Activated naive CD4-positive, alpha-beta T cell treated with anti-CD3 and anti-CD28 coated beads, Interleukin-2, amount 50 U/mL, for 16 hours (primary cell): ENCODE data around the gene CARMIL1.
"Not testable (repeated sequence)": the region's sequence is repeated elsewhere in the genome, so short reads cannot be mapped to it uniquely, and the experiment has no call there.

Source experiments
- DNase-seq: peaks from one replicate; pipeline ENCODE4 v3.0.0-alpha.2; 2020

CARMIL1 gene

DNA sequence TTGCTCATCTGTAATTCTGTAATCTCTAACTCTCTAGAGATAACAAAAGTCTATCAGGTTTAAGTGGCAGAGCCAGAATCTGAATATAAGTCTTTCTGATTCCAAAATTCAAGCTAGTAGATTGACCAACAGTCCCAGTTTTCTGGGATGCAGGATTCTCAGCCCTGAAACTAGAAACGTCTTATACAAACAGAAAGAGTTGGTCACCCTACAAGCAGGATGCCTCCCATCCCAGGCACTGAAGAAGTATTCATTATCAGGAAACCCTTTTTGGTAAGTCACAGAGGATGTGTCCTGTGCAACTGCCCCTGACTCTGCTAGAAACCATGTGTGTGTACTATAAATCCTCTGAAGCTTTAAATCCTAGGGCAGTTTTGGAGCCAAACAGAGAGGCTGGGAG, 135.0 kb downstream of the CARMIL1 start:
- no peak for DNase-seq

DNA sequence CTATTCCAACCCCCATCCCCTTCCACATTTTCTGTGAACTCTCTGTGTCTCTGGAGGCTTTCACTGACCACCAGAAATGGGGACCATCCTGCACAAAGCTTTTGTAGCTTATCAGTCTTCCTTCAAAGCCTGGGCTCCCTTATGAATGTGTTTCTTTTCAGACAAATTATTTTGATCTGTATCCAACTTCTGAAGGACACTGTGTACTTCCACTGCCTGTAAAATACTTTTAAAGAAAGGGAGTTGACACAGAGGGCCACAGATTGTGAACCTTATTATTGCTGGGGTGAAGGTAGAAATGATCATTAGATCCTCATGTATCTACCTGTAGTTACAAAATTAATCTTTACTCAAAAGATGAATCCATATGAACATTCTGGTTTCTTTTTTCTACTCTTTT, 135.6 kb downstream of the CARMIL1 start:
- no peak for DNase-seq

DNA sequence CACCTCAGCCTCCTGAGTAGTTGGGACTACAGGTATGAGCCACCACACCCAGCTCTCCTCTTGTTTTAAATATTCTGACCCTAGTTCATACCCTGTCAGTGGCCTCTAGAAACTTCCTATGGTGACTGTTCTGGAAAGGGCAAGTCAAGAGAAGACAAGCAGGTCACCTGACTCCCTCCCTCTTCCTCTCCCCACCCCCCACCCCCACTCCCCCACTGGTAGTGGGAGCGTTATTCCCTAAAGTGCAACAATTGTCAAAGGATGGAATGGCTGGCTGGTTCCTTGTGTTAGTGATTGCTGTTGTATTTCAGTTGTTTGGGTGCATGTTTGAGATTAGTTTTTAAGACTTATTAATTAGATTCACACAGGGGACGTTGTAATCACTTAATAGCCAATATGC, 136.1 kb downstream of the CARMIL1 start:
- no peak for DNase-seq

DNA sequence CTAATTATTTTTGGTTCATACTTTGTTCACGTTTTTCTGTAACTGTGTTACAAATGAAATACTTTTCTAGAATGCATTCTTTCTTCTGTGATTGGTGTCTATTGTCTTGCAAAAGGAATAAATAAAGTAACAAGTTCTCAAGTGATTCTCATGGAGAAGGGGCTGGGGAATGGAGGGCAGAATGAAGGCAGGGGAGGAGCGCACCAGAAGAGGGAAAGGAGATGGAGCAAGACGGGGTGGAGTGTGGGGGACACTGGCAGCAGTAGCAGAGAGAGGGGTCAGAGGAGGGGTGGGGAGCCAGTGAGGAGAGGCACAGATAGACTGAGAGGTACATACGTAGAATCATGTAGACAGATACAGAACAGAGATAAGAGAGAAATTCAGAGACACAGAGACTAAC, 136.5 kb downstream of the CARMIL1 start:
- DNase-seq: no peak

DNA sequence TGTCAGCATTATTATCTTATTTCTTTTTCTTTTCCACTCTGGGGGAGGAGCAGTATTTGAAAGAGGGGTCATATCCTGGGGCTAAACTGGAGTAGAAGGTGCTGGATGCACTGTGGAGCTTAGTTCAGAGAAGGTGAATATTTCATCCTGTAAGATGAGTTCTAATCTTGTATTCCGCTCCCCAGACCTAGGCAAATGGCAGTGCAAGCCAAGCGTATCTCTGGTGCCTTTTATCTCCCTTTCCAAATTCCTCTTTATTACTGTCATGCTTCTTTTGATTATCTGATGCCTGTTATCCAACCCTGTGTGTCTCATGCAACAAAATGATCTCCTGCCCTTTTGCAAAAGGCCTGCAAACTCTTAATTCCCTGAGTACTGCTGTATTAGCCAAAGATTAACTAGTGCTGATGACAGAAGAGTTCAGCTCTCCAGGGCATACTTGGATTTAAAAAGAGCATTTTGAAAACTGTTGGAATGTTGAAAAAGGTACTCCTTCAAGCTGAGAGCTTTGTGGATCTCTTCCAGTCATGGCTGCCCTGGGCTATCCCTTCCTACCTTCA, 138.0 kb downstream of the CARMIL1 start:
- DNase-seq: no peak

DNA sequence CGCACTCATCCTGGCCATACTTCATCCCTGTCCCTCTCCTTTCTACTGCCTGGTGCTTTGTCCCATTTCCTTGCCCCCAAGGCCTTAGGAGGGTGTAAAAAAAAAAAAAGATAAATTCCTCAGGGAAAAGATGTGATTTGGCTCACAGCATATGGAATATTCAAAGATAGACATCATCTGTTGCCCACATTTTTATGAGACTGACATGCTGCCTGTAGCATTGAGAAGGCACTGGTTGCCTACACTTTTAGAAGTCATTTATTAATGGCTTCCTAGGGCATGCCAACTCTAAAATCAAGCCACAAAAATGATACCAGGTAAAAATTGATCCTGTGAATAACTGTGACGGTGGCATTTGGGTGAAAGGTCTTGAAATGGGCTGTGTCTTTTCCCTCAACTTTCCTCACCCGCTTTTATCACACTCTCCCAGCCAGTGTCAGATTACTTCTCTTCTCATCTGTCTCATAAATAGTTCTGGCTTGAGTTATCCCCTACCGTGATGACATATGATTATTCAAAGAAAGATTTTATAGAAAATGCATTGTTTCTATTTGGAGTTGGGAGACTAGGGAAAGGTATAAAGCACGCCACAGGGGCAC, 139.4 kb downstream of the CARMIL1 start:
- no peak for DNase-seq

DNA sequence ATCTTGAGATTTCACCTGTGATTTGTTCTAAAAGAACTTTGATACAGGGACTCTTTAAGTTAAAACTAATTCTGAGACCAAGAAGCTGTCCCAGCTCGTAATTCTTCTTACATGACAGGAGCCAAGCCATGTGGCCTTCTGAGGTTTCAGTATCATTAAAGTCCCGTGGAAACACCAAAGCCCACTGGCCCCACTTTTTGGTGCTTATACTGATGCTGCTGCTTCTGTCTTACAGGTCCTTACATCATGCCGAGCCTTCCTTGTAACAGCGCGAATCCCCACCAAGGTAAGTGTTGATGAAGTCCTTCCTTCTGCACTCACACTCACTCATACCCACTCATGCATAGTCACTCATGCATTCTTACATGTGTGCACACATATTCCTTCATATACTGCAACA, 140.7 kb downstream of the CARMIL1 start:
- DNase-seq: no peak

DNA sequence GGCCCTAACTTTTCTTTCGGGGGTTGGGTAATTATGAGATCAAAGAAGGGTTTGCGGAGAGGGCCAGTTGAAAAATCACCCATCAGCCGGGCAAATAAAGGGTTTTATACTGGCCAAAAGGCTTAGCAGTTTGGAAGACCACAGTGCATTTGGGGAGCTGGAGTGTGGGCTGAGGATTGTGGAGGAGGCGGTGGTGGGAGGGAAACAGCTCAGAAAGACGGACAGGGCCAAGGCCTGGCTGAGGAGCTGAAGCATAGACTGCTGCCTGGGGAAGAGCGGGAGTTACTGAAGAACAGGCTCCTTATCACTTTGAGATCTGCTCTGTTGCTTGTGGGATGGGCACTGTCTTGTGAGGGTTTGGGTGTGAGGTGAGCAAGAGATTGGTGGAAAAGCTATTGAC, 144.2 kb downstream of the CARMIL1 start:
- DNase-seq: no peak

DNA sequence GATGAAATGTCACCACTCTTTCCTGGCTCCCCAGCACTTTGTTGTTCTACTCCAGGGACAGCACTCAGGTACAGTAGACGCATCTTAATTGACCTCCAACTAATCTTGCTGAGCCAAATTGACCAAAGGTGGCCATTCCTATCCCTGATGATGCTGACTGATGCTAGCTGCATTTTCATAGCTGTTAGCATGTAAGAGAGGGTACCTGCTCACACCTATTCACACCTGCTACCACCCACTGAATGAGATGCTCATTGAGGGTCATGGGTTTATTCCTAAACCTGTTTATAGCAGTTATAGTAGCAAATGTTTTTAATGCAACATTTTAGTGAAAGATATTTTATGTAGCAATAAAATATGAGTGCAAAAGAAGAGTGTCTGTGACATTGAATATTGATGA, 145.1 kb downstream of the CARMIL1 start:
- DNase-seq: no peak

DNA sequence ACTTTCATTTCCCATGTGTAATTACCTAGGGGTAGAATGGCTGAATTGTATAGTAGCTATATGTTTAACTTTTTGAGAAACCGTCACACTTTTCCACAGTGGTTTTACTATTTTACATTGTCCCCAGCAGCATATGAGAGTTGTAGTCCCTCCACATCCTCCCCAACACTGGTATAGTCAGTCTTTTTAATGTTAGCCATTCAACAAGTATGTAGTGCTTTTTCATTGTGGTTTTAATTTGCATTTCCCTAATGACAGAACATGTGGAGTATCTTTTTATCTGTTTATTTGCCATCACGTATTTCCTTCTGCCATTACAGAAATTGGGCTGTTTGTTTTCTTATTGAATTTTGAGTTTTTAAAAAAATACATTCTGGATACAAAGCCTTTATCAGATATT, 148.4 kb downstream of the CARMIL1 start:
- DNase-seq: no peak

DNA sequence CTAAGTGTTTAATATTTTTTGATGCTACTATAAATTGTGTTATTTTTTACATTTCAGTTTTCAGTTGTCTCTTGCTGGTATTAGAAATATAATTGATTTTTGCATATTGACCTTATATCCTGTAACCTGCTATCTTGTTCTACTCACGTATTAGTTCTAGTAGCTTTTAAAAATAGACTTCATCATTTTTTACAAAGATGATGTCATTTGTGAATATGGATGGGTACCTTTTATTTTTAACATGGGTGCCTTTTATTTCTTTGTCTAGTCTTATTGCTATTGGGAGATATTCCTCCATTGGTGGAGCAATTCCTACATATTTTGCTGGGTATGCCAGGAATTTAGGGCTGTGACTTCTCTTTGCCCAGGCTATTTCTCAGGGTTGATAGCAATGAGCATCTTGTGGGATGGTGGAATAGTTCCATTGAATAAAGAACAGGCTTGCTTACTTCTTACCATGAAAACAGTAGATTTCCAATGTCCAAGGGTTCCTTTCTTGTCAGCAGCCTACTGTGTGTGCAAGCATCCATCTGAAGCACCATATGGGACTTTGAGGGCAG, 149.7 kb downstream of the CARMIL1 start:
- DNase-seq: no peak

DNA sequence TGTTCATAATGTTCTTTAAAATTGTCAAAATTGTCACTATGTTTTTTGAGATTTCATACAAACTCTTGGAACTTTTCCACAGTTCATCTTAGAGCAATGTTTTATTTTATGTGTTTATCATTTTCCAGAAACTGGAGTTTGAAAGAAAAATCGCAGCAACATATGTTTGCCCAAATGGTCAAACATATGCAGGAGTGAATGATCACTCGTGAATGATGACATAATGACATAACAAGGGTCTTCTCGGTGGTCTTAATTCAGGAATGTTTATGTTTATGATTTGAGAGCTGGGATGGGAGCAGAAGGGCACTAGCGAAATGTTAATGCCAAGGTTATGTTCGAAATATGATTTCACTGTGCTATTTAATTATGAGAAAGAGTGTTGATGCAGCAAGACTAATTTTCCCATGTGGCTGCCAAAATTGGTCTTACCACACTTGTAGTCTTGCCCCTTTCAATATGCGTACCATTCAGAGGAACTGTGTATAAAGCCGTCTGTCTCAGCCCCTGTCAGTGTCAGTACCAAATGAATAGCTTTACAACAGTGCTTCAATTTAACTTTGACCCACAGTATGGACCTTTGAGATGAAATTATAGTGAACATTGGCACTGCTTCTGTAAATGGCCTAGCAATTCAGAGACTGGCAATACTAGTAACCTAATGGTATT, 152.3 kb downstream of the CARMIL1 start:
- no peak for DNase-seq

DNA sequence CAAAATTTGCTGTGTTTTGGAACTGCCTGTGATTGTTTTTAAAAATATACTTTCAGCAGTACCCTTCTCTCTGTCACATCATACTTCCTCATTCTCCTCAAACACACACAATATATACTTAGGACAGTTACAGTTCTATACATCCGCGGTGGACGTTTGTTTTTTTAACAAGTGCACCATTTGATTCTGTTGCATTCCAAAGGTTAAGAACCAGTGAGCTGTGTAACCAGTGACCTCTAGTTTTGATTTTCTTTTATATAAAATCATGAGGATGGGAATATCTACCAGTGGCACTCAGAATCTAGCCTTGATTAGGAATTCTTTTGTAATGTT, 152.8 kb downstream of the CARMIL1 start:
- no peak for DNase-seq

DNA sequence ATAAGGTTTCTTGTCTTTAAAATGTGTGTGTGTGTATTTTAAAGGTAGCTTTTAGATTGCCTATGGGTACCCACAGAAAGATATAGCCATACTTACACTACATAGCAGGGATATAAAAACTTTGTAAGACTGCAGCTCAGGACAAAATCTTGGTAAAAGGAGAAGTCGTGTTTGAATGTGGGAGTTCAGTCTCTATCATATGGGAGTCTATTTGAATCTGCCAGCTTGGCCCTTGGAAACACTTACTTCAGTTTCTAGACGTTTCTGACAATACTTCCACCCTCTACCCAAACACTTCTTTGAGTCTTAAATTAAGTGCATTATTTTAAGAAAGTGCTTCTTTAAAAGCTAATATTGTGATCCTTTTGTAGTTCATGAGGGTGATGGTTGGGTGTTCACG, 155.7 kb downstream of the CARMIL1 start:
- DNase-seq: no peak

DNA sequence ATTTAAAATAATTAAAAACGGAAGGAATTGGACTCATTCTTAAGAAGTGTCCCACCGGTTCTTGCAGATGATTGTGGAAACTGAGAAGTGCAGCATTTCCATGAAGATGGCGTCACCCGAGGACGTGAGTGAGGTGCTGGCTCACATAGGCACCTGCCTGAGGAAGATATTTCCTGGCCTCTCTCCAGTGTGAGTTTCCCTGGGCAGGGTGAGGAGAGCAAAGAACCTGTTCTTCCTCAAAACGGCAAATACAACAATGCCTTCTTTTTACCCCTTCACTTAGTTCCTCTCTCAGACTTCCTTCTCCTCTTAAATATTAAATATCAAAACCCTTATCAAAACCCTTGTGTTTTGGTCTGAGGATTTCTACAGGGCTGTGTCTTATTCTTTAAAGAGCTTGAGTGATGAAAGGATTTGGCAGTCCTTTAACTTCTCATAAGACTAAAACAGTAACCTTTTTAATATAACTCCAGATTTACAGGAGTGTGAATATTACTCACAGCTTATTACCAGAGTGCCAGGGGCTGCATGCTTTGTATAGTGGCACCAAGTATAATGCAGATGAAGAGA, 156.3 kb downstream of the CARMIL1 start:
- DNase-seq: no peak

DNA sequence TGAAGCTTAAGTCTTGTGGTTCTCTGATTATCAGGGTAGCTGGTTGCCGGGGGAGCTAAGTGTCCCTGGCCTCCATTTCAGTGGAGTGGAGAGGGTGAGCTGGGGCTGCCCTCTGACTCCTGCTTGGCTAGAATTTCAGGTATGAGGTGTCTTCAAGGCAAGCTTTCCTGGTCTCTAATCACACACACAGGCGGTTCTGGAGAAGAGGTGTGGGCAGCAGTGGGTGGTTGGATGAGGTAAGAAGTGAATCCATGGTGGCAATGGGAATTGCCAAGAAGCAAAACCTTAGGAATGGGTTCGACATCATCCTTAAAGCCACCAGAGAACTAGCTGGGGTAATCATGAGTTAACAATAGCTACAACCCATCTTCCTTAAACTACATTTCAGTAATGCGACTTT, 157.6 kb downstream of the CARMIL1 start:
- DNase-seq: no peak

DNA sequence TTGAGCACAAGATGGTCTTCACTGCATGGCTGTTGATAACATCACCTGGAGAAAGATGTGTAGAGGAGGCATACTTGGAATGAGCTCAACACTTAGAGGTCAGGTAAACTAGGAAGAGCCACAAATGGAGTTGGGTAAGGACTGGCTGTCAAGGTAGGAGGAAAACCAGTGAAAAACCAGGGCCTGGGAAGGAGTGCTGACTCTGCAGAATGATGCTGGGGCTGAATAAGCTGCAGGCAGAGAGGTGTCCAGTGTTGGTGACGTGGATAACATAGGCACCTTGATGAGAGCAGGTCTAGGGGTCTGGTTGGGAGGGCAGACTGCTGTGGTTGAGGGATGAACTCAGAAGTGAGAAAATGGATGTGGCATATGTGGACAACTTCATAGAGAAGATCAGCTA, 160.2 kb downstream of the CARMIL1 start:
- no peak for DNase-seq

DNA sequence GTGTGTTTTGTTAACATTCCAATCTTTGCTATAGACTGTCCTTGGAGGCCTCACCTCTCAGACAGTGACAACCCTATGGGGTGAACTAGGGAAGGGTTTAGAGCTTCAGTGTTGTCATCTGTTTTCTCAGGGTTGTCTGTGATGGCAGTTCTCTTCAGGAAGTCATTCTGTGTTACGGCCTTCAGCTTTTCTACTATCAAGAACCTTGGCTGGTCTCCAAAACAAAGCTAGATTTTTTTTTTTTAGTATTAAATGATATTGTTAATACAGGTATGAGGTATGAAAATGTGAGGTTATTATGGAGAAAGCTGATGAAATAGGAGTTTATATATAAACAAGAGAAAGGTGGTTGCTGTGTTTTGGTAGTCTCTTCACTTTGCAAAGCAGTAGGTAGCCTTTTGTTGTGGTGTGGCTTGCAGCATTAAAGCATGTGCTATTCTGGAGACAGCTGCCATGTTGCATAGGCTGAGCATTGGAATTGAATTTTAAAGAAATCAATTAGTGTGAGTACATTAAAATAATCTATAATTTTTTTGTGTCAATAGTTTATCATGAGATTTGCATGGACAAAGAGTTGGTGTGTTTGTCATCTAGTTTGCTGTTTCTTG, 162.6 kb downstream of the CARMIL1 start:
- DNase-seq: no peak

DNA sequence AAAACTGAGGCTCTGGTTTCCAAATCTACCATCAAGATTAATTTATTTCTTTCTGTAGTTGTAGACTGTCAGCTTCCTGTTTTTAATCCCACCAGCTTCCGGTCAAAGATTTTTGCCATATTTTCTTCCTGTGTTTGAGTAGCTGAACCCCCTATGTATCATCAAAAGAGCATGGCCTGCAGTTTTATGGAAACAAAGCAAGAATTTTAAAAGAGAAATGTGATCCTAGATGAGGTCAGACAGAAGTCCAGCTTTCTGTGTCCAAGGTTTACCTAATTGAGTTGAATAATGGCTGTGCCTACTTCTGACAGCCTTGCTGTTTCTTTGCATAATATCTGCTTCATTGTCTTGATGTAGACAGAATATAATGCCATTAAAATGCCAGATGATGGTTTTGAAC, 163.7 kb downstream of the CARMIL1 start:
- DNase-seq: no peak

DNA sequence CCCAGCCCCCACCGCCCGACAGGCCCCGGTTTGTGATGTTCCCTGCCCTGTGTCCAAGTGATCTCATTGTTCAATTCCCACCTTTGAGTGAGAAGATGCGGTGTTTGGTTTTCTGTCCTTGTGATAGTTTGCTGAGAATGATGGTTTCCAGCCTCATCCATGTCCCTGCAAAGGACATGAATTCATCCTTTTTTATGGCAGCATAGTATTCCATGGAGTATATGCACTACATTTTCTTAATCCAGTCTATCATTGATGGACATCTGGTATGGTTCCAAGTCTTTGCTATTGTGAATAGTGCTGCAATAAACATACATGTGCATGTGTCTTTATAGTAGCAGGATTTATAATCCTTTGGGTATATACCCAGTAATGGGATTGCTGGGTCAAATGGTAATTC, 165.3 kb downstream of the CARMIL1 start:
- not testable (repeated sequence) for DNase-seq

DNA sequence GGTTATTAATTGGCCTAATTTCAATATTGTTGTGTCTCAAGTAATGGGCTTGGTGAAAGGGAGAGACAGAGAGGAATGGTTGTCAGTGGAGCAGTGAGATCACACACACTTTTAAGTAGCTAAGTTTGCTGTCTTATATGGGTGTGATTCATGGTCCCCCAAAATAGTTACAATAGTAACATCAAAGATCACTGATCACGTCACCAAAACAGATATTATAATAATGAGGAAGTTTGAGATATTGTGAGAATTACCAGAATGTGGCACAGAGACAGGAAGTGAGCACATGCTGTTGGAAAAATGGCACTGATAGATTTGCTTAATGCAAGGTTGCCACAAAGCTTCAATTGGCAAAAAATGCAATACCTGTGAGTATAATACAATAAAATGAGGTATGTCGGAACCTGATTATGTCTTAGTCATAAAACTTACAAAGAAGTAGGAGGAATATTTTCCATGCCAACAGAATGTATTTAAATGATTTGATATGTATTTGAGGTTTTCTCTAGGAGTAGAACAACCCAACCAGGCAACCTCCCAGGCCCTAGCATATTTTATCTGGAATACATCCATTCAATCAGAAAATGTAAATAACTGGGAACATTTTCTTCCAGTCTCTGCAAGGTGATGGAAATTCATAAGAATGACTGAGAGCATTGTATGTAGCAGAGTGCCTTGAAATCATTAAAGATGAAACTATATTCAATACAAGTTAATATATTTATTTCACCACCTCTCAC, 167.8 kb downstream of the CARMIL1 start:
- no peak for DNase-seq

DNA sequence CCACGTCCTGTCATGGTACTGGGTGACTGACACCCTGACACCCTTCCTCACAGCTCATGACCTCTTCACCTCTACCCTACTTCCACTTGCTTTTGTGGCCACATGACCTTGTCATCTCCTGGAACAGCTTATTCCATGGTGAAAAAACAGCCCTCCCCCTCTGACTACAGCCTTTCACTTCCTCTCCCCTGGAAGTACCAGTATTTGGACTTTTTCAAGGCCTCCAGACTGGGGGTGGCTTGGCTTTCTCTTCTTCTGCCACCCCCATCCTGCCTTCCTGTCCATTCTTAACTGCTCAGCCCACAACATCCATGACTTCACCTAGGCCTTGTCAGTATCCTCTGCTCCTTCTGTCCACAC, 168.4 kb downstream of the CARMIL1 start:
- no peak for DNase-seq

DNA sequence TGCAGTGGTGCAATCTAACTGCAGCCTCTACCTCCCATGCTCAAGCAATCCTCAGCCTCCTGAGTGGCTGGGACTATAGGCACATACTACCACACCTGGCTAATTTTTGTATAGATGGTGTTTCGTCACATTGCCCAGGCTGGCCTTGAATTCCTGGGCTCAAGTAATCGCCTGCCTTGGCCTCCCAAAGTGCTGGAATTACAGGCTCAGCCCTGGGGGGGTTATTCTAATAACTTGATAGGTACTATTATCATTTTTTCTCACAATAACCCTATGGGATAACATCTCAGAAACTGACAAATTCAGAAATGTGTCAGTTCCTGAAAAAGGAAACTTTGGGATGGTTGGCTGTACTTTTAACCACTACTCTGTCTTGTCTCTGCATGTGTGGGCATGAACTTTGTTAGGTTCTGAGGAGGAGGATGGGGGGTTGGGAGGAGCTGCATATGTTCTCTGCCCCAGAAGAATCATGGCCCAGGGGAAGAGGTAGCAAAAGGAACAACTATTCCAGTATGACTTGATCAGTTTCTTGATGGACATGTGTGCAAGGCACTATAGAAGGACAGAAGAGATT, 169.9 kb downstream of the CARMIL1 start:
- no peak for DNase-seq
